Measurements from ENCODE around the gene PRX. TPM values are rescaled to one million over a fixed set of nuclear protein-coding genes. Genes with fewer than 3 reads are reported as not detected.

Gene PRX
- total and polyA plus RNA-seq, 2 of the 13 experiments (the other 11 are each of a cell fraction or from before 2014, with no cell fraction given), result 0.66 TPM

DNA sequence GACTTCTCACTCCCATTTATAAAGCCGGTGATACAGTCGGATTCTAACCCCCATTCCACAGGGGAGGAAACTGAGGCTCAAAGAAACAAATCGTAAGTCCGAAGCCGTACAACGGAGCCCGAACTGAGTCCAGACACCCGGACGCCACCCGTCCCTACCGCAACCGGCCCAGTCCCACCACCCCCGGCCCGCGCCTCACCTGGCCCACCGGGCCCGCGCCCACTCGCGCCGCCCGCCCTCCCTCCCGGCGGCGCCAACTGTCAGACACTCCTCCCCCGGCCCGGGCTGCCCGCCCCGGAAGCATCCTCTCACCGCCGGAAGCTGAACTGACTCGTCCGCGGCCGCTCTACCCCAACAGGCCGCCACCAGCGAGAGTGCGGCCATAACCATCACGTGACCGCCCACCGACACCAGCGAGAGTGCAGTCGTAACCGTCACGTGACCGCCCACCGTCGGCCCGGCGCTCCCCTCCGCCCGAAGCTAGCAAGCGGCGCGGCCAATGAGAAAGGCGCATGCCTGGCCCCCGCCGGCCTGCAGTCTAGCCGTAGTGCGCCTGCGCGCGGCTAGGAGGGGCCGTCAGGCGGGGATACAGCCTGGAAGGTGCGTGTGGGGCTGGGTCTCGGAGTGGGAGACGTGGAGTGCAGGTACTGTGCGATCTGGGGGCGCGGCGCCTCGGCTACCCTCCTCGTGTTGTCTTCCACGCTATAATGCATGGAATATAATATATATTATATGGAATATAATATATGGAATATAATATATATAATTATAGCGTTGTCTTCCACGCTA lies 64.9 kb downstream of the PRX start, which contains the start of the genes C19orf47 and PLD3 (continued):
- TF ChIP-seq, protein P1, sequence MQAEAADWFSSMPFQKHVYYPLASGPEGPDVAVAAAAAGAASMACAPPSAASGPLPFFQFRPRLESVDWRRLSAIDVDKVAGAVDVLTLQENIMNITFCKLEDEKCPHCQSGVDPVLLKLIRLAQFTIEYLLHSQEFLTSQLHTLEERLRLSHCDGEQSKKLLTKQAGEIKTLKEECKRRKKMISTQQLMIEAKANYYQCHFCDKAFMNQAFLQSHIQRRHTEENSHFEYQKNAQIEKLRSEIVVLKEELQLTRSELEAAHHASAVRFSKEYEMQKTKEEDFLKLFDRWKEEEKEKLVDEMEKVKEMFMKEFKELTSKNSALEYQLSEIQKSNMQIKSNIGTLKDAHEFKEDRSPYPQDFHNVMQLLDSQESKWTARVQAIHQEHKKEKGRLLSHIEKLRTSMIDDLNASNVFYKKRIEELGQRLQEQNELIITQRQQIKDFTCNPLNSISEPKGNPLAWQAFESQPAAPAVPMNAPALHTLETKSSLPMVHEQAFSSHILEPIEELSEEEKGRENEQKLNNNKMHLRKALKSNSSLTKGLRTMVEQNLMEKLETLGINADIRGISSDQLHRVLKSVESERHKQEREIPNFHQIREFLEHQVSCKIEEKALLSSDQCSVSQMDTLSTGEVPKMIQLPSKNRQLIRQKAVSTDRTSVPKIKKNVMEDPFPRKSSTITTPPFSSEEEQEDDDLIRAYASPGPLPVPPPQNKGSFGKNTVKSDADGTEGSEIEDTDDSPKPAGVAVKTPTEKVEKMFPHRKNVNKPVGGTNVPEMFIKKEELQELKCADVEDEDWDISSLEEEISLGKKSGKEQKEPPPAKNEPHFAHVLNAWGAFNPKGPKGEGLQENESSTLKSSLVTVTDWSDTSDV (CRISPR knock-in tag; IDR thresholded peaks at IDR 0.05), result no peak
- TF ChIP-seq SNAPC5 (CRISPR knock-in tag; IDR thresholded peaks at IDR 0.05; ENCODE audit: borderline replicate concordance) (no peak), SIN3B (IDR thresholded peaks at IDR 0.05; ENCODE audit: low read length) (no peak), BCL3 (CRISPR knock-in tag; IDR thresholded peaks at IDR 0.05) (peak; percentile 87; the same call in 1 of the 2 replicates), NR2F2 (IDR thresholded peaks at IDR 0.05; ENCODE audit: borderline replicate concordance, low read depth) (no peak), SATB2 (CRISPR knock-in tag; IDR thresholded peaks at IDR 0.05) (no peak), BORCS8-MEF2B (CRISPR knock-in tag; IDR thresholded peaks at IDR 0.05) (peak; percentile 75), EP300 (IDR thresholded peaks at IDR 0.05; ENCODE audit: low read depth in 2 of 2, low read length in 2 of 2) (peak in 1 of 2 experiments; percentile 26; a peak in 1 of 4 replicates), EP300 (CRISPR knock-in tag; IDR thresholded peaks at IDR 0.05; ENCODE audit: borderline replicate concordance) (no peak), ZNF83 (CRISPR knock-in tag; IDR thresholded peaks at IDR 0.05; ENCODE audit: borderline replicate concordance) (no peak), MYPOP (CRISPR knock-in tag; IDR thresholded peaks at IDR 0.05) (no peak), FOXK1 (CRISPR knock-in tag; IDR thresholded peaks at IDR 0.05; ENCODE audit: borderline replicate concordance, low read depth) (peak; percentile 82; the same call in 1 of the 2 replicates), ESRRA (CRISPR knock-in tag; IDR thresholded peaks at IDR 0.05; ENCODE audit: low read depth) (no peak; the same call in 1 of the 2 replicates), MIER3 (CRISPR knock-in tag; IDR thresholded peaks at IDR 0.05; ENCODE audit: borderline replicate concordance) (peak; percentile 81; the same call in 1 of the 2 replicates), PAWR (CRISPR knock-in tag; IDR thresholded peaks at IDR 0.05; ENCODE audit: borderline replicate concordance) (no peak), DPF2 (CRISPR knock-in tag; IDR thresholded peaks at IDR 0.05; ENCODE audit: borderline replicate concordance, low read depth) (no peak), ZNF367 (CRISPR knock-in tag; IDR thresholded peaks at IDR 0.05; ENCODE audit: borderline replicate concordance) (no peak)
- TF ChIP-seq, protein P2, sequence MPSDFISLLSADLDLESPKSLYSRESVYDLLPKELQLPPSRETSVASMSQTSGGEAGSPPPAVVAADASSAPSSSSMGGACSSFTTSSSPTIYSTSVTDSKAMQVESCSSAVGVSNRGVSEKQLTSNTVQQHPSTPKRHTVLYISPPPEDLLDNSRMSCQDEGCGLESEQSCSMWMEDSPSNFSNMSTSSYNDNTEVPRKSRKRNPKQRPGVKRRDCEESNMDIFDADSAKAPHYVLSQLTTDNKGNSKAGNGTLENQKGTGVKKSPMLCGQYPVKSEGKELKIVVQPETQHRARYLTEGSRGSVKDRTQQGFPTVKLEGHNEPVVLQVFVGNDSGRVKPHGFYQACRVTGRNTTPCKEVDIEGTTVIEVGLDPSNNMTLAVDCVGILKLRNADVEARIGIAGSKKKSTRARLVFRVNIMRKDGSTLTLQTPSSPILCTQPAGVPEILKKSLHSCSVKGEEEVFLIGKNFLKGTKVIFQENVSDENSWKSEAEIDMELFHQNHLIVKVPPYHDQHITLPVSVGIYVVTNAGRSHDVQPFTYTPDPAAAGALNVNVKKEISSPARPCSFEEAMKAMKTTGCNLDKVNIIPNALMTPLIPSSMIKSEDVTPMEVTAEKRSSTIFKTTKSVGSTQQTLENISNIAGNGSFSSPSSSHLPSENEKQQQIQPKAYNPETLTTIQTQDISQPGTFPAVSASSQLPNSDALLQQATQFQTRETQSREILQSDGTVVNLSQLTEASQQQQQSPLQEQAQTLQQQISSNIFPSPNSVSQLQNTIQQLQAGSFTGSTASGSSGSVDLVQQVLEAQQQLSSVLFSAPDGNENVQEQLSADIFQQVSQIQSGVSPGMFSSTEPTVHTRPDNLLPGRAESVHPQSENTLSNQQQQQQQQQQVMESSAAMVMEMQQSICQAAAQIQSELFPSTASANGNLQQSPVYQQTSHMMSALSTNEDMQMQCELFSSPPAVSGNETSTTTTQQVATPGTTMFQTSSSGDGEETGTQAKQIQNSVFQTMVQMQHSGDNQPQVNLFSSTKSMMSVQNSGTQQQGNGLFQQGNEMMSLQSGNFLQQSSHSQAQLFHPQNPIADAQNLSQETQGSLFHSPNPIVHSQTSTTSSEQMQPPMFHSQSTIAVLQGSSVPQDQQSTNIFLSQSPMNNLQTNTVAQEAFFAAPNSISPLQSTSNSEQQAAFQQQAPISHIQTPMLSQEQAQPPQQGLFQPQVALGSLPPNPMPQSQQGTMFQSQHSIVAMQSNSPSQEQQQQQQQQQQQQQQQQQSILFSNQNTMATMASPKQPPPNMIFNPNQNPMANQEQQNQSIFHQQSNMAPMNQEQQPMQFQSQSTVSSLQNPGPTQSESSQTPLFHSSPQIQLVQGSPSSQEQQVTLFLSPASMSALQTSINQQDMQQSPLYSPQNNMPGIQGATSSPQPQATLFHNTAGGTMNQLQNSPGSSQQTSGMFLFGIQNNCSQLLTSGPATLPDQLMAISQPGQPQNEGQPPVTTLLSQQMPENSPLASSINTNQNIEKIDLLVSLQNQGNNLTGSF (CRISPR knock-in tag; IDR thresholded peaks at IDR 0.05), result no peak

All from HepG2 (cell line).